Stimulated activated CD4-positive, alpha-beta T cell treated with anti-CD3 and anti-CD28 coated beads, Interleukin-4, amount 100 ng/mL, for 24 hours (primary cell): ENCODE results near the gene CNTN5.

Source experiments
- DNase-seq: peaks from one replicate; pipeline ENCODE4 v3.0.0-alpha.2; 2020

The CNTN5 gene

GRCh38 chr11:99171330-99171729 lies 150.6 kb downstream of the CNTN5 start:
- DNase-seq: no peak

- DNase-seq: no peak
These were observed 155.7 kb downstream of the CNTN5 start for GRCh38 chr11:99176430-99176829.

GRCh38 chr11:99177446-99177845 lies 156.7 kb downstream of the CNTN5 start:
- no peak for DNase-seq

GRCh38 chr11:99184146-99184545 lies 163.4 kb downstream of the CNTN5 start:
- no peak for DNase-seq

- no peak for DNase-seq
These were observed 167.5 kb downstream of the CNTN5 start for GRCh38 chr11:99188221-99188620.

GRCh38 chr11:99192716-99193115 lies 172.0 kb downstream of the CNTN5 start:
- DNase-seq: no peak

- DNase-seq: no peak
These were observed 176.7 kb downstream of the CNTN5 start for GRCh38 chr11:99197477-99197876.

GRCh38 chr11:99198215-99198614 lies 177.5 kb downstream of the CNTN5 start:
- DNase-seq: no peak

- no peak for DNase-seq
These were observed 178.6 kb downstream of the CNTN5 start for GRCh38 chr11:99199341-99199740.

- DNase-seq: no peak
These were observed 180.0 kb downstream of the CNTN5 start for GRCh38 chr11:99200720-99201119.

GRCh38 chr11:99208813-99209212 lies 188.1 kb downstream of the CNTN5 start:
- DNase-seq: no peak

- no peak for DNase-seq
These were observed 208.8 kb downstream of the CNTN5 start for GRCh38 chr11:99229544-99229943.

GRCh38 chr11:99234534-99234933 lies 213.8 kb downstream of the CNTN5 start:
- no peak for DNase-seq

- no peak for DNase-seq
These were observed 217.7 kb downstream of the CNTN5 start for GRCh38 chr11:99238401-99238800.

GRCh38 chr11:99240192-99241030 lies 219.7 kb downstream of the CNTN5 start:
- DNase-seq: no peak

- DNase-seq: no peak
These were observed 220.3 kb downstream of the CNTN5 start for GRCh38 chr11:99241066-99241465.

GRCh38 chr11:99244613-99245012 lies 223.9 kb downstream of the CNTN5 start:
- DNase-seq: no peak

- DNase-seq: no peak
These were observed 225.4 kb downstream of the CNTN5 start for GRCh38 chr11:99246199-99246598.

- no peak for DNase-seq
These were observed 235.9 kb downstream of the CNTN5 start for GRCh38 chr11:99256614-99257013.

- DNase-seq: no peak
These were observed 236.4 kb downstream of the CNTN5 start for GRCh38 chr11:99257131-99257530.

- no peak for DNase-seq
These were observed 239.9 kb downstream of the CNTN5 start for GRCh38 chr11:99260696-99261095.

- DNase-seq: no peak
These were observed 248.1 kb downstream of the CNTN5 start for GRCh38 chr11:99268886-99269285.

- no peak for DNase-seq
These were observed 250.8 kb downstream of the CNTN5 start for GRCh38 chr11:99271527-99271926.

- no peak for DNase-seq
These were observed 254.8 kb downstream of the CNTN5 start for GRCh38 chr11:99275521-99275920.

GRCh38 chr11:99277281-99277680 lies 256.5 kb downstream of the CNTN5 start:
- no peak for DNase-seq
